NCI-H69 (cell line): ENCODE results near the gene HDDC2.

ENCODE experiments used
- DNase-seq: peaks from one replicate; lab custom pipeline; 2025; lab: John Stamatoyannopoulos, UW

Gene HDDC2

GRCh38 chr6:125269328-125269985 is 32.3 kb downstream of the HDDC2 start:
- no peak for DNase-seq

GRCh38 chr6:125268765-125269164 is 33.0 kb downstream of the HDDC2 start:
- DNase-seq: no peak

- DNase-seq: peak; percentile 51
These were observed 33.8 kb downstream of the HDDC2 start for GRCh38 chr6:125267806-125268523.

GRCh38 chr6:125264476-125264875 is 37.3 kb downstream of the HDDC2 start:
- DNase-seq: no peak

DNA sequence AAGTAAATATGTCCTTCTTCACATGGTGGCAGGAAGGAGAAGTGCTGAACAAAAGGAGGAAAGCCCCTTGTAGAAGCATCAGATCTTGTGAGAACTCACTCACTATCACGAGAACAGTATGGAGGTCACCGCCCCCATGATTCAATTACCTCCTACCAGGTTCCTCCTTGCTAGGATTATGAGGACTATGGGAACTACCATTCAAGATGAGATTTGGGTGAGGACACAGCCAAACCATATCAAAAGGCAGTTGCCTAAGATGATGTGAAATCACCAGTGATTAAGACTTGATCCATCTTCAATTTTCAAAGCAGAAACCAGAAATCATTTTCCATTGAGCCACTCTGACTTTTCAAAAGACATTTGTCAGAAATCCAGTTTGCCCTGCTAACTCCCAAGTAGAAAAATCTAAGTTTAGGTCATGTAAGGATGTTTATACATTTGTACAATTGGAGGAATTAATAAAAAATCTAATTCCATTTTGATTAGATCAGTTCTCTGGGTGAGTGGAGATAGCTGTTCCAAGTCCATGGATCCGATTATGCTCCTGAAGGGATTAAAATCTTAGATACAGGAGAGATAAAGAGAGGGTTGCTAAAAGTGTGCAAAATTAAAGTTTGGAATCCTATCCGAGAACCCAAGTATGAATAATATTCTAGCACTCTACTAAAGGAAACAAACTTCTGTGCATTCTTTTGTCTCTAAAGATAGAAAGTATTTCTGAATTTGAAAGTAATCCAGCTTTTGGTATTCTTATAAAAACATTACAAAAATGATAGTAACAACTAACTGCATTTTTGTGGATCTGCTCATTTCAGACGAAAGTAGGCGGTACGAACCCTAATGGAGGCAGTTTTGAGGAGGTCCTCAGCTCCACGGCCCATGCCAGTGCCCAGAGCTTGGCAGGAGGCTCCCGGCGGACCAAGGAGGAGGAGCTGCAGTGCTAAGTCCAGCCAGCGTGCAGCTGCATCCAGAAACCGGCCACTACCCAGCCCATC is 39.5 kb downstream of the HDDC2 start:
- DNase-seq: no peak

- DNase-seq: peak; percentile 14
These were observed 42.4 kb downstream of the HDDC2 start for GRCh38 chr6:125259354-125259736.

DNA sequence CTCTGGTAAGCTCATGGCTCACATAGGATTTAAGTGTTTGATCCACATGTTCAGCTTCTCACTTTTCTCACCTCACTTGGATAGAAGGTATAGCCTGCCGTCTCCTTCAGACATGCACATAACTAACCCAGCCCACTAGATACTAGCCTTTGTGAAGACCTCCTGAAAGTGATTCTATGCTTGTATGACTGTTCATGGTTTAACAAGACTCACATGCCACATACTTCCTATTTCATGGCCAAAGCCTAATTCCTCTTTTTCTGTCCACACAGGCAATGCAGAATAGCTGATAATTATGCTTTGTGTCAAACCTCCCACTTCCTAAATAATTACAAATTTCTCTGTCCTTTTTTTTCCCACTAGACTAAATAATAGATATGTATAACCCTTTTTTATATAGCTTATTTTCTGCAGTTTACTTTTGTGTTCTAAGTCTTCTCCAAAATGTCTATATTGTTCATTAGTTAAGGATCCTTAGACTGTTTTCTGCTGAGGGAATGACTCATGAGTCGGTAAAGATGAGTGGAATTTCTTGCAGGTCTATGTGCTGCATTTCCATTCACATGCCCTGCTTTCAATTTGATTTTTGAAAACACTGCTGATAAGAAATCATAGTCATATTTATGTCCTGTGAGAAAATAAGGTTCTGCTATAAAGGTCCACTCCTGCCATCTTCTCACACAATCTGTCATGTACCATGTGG is 43.0 kb downstream of the HDDC2 start:
- DNase-seq: no peak

- DNase-seq: no peak
These were observed 44.4 kb downstream of the HDDC2 start for GRCh38 chr6:125257351-125257750.

DNA sequence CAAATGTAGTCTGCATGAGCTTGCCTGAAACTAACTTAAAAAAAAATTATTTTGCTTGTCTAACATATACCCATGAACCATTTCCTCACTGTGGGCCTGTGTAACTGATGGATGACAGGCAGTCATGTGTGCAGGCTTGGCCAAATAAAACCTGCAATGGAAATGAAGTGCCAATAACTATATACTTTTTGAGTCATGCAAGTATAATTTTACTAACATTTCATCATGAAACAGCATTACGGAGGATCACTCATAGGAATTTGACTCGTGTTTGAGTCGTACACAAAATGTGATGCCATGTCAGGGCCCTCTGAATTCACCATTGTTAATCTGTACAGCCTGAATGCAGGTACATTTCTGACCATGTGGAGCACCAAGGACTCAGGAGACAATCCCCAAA is 46.6 kb downstream of the HDDC2 start:
- no peak for DNase-seq

- peak; percentile 39 for DNase-seq
These were observed 47.4 kb downstream of the HDDC2 start for GRCh38 chr6:125254321-125254720.

DNA sequence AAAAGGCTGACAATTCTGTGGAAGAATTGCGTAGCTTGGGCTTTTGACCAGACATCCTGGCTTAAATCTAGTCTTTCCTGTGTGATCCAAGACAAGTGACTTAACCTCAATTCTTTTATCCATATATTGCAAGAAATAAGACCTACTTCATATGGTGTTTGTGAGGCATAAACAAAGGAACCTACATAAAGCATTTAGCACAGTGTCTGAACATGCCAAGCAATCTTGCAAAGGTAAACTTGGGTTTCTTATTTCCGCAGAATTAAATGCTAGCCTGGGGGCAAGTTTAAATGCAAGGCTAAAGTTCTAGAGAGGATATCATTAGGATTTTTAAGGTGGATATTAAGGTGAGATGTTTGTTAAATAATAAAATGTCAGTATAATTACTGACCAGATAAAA is 47.9 kb downstream of the HDDC2 start:
- peak; percentile 70 for DNase-seq

- peak; percentile 40 for DNase-seq
These were observed 48.9 kb downstream of the HDDC2 start for GRCh38 chr6:125252891-125253290.

GRCh38 chr6:125251516-125252220 is 50.1 kb downstream of the HDDC2 start:
- no peak for DNase-seq

DNA sequence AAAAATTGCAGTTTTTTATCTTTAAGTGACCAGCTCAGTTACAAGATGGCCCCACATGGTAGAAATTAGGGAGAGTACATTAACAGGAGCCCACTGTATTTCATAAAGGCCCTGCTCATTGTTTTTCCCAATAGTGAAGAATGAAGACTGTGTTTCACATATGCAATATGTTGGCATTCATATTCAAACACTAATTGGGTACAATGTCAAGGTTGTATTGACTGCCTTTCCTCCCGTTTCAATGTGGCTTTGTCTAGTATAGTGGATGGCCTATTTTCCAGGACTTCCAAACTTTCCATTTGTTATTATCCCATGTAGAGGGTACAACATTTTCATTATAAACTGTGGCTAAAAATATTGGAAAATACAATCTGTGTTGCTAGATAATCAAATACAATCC is 51.3 kb downstream of the HDDC2 start:
- DNase-seq: no peak

DNA sequence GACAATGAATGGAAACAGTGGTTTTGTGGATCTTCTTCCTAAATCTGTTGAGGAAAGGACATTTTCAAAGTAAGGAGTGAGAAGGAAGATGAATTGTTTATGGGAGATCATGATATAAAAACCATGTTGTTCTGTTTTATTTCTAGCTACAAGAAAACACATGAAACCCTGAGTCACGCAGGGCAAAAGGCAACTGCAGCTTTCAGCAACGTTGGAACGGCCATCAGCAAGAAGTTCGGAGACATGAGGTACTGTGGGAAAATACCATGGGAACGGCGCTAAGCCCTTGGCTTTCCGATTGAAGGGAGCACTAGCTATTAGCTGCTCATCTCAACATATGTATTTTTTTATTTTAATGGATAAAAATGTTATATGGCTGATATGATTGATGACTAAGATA is 53.6 kb downstream of the HDDC2 start:
- no peak for DNase-seq

DNA sequence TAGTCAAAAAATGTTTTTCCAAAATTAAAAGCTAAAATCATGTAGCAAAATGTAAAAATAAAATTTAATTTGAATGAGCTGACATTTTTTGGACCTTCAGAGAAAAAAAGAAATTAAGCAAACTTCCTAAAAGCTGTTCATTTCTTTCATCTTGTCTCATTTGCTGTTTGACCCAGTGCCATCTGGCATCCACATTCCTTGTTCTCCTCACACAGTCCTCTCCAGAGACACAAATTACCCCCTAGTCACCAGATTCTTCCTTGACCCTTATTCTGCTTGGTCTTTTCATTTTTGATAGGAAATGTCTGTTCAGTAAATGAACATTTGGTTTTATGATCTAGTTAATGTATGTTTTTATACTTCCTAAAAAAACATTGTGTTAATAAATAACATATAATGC is 55.2 kb downstream of the HDDC2 start:
- DNase-seq: peak; percentile 78

- DNase-seq: peak; percentile 99
These were observed 56.1 kb downstream of the HDDC2 start for GRCh38 chr6:125245523-125246264.

GRCh38 chr6:125245109-125245508 is 56.7 kb downstream of the HDDC2 start:
- DNase-seq: no peak

GRCh38 chr6:125237764-125238163 is 64.0 kb downstream of the HDDC2 start:
- DNase-seq: no peak

DNA sequence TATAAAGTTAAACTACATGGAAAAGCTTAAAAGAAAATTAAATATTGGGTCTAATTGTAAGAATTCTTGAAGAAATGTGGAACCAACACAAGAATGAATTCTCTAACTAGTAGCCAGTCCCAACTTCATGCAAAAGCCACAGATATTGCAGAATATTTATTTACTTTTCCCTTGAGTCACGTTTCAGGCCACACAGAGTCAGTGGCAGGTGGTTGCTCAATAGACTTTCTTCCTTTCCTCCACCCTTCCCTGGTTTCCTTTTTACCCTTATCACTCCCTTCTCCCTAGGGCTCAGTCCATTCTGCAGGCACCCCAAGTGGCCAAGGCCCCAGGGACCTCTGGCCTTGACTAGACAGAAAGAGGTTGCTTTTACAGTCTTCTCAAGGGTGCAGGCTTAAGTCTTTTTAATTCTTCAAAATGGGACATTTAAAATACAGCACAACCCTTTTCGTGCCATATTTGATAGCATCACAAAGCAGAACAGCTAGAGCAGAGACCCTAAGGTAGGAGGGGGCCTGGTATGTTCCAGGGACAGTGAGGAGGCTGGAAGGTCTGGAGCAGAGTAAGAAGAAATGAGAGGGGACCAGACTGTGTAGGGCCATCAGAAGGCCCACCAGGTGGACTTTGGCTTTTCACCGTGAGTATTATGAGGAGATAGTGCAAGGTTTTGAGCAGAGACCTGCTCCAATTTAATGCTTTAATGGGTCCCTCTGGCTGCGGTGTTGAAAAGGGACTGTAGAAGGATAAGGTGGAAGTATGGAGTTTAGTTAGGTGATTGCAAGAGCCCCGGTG is 65.0 kb downstream of the HDDC2 start:
- peak; percentile 31 for DNase-seq
